Smooth muscle cell (in vitro differentiated cells): Measurements from ENCODE around the gene PAK6. TPM values are rescaled to one million over a fixed set of nuclear protein-coding genes. Genes with fewer than 3 reads are reported as not detected.
A peak's percentile ranks its signal among the peaks of the same experiment; 100 is the strongest.

Experiments
- DNase-seq: peaks from one replicate; lab custom pipeline; 2025; ENCODE audit not compliant: unreplicated experiment; lab: John Stamatoyannopoulos, UW
- H2AFZ ChIP-seq: fragments of 200-600 bp; sonication (generic); 2 replicates; pipeline ENCODE4 v1.6.0; 2016; ENCODE audit warnings: antibody characterized with exemption, low read depth, mild to moderate bottlenecking
- H3F3A ChIP-seq: fragments of 200-600 bp; sonication (generic); 2 replicates; pipeline ENCODE4 v1.6.0; 2017; ENCODE audit warnings: antibody characterized with exemption, low read depth
- H3K27ac ChIP-seq: fragments of 200-600 bp; sonication (generic); 2 replicates; pipeline ENCODE4 v1.5.1; 2016; ENCODE audit warnings: low read depth, mild to moderate bottlenecking
- H3K27me3 ChIP-seq: fragments of 200-600 bp; sonication (generic); 2 replicates; pipeline ENCODE4 v1.6.1; 2016; ENCODE audit warnings: low read depth, mild to moderate bottlenecking
- H3K36me3 ChIP-seq: fragments of 200-600 bp; sonication (generic); 2 replicates; pipeline ENCODE4 v1.5.1; 2016; ENCODE audit warnings: low read depth
- H3K4me1 ChIP-seq: fragments of 200-600 bp; sonication (generic); 2 replicates; pipeline ENCODE4 v1.5.1; 2016; ENCODE audit warnings: low read depth
- H3K4me2 ChIP-seq: fragments of 200-600 bp; sonication (generic); 2 replicates; pipeline ENCODE4 v1.6.0; 2016; ENCODE audit warnings: mild to moderate bottlenecking
- H3K4me3 ChIP-seq: fragments of 200-600 bp; sonication (generic); 2 replicates; pipeline ENCODE4 v1.5.1; 2016; ENCODE audit warnings: mild to moderate bottlenecking
- H3K79me2 ChIP-seq: fragments of 200-600 bp; sonication (generic); 2 replicates; pipeline ENCODE4 v1.6.0; 2016; ENCODE audit warnings: low read depth, mild to moderate bottlenecking
- H3K9ac ChIP-seq: fragments of 200-600 bp; sonication (generic); 2 replicates; pipeline ENCODE4 v1.6.0; 2016; ENCODE audit warnings: low read depth
- H3K9me3 ChIP-seq: fragments of 200-600 bp; sonication (generic); replicated peaks from 2 replicates; pipeline ENCODE4 v1.5.1; 2016; ENCODE audit warnings: low read depth
- H4K20me1 ChIP-seq: fragments of 200-600 bp; sonication (generic); 2 replicates; pipeline ENCODE4 v1.6.0; 2016; ENCODE audit warnings: low read depth
- CTCF ChIP-seq: fragments of 200-600 bp; sonication (generic); IDR thresholded peaks from 2 replicates; pipeline ENCODE4 v1.5.1; 2017; ENCODE audit warnings: borderline replicate concordance, mild to moderate bottlenecking, antibody characterized with exemption; ENCODE audit not compliant: insufficient read depth, poor library complexity, severe bottlenecking
- WGBS: methylation state at CpG from one replicate; pipeline ENCODE4 v1.1.7; 2016; ENCODE audit warnings: low lambda C conversion rate; 5-methylcytosine and 5-hydroxymethylcytosine counted together
- polyA plus RNA-seq: library from polyadenylated mRNA; unstranded; fragments of >200 nt; fragmentation: Nextera tagmentation; extraction: Ambion mirVana; gene quantifications from 2 replicates; pipeline ENCODE4 v1.2.1, GENCODE V29; 2016
- total RNA-seq: library from RNA; depleted of rRNA; stranded (reverse); fragments of >200 nt; gene quantifications from 2 replicates; pipeline ENCODE4 v1.2.3, GENCODE V29; 2014

The PAK6 gene
- total and polyA plus RNA-seq, 2 experiments from 2014 or later, result 0.29 to 1.6 TPM

GRCh38 chr15:40323239-40323952, 84.5 kb downstream of the PAK6 start, which contains the start of gene INAFM2:
Gene INAFM2 (plus strand): TSS chr15:40323692. CDS start chr15:40324056, 364 bp downstream.
- no peak within 1 kb of the TSS for H2AFZ ChIP-seq
- peak; percentile 67 for TF ChIP-seq CTCF
- 3% methylated on average over 48 of the region's 103 CpGs for WGBS
- H3K36me3 ChIP-seq, result no peaks in the 10 kb centered on the region
- H3K27me3 ChIP-seq, result no peaks in the 10 kb centered on the region
- H3K9ac ChIP-seq, result peak within 1 kb of the TSS; percentile 69
- H3F3A ChIP-seq, result no peaks in the 10 kb centered on the region
- peak within 1 kb of the TSS; percentile 94 for H3K4me2 ChIP-seq
- H3K4me1 ChIP-seq, result peaks cover 40% of the 10 kb centered on the region
- peak within 1 kb of the TSS; percentile 66 for H3K4me3 ChIP-seq
- H3K9me3 ChIP-seq, result no peaks in the 10 kb centered on the region
- peaks cover 17% of the 10 kb centered on the region for H4K20me1 ChIP-seq
- no peak within 1 kb of the TSS for H3K27ac ChIP-seq
- H3K79me2 ChIP-seq, result peaks cover 23% of the 10 kb centered on the region
- DNase-seq, result peak; percentile 75

DNA sequence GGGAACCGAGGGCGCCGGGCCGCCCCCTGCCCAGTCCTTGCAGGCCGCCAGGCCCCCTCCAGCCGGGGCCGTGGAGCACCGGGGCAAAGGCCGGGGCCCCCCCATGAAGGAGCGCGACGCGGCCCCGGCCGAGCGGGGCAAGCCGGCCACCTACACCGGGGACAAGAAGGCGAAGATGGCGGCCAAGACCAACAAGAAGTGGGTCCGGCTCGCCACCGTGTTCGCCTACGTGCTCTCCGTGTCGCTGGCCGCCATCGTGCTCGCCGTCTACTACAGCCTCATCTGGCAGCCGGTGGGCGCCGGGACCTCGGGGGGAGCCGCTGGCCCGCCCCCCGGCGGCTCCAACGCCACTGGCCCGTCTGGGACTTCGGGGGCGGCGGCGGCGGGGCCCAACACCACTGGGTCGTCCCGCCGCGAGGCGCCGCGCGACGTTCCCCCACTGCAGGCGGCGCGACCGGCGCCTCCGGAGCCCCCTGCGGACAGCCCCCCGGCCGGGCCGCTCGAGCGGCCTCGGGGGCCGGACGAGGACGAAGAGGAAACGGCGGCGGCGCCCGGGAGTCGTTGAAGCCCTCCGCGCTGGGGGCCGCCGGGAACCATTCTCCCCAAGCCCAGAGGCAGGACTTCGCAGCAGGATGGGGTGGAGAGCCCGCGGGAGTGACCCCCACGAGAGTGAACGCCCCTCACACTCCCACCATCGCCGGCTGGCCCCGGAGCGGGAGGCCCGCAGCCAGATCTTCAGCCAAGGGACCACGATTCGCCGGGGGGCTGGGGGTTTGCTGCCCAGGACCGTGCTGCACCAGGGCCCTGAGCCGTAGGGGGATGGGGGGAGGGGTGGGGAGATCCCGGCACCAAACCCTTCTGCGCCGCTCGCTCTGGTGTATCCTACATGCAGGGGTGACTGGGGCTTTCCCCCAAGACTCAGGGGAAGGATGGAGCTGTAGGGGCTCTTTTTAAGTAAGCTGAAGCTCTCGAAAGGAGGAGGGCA, 85.4 kb downstream of the PAK6 start:
- H3K9ac ChIP-seq, result peak overlapping the region; percentile 69
- H3K36me3 ChIP-seq, result no peaks in the 10 kb centered on the region
- H3F3A ChIP-seq, result no peaks in the 10 kb centered on the region
- H3K4me2 ChIP-seq, result peak overlapping the region; percentile 94
- no peak overlapping the region for H3K27ac ChIP-seq
- no peak overlapping the region for H2AFZ ChIP-seq
- no peak for TF ChIP-seq CTCF
- H3K27me3 ChIP-seq, result no peaks in the 10 kb centered on the region
- WGBS, result 1% methylated on average over 61 of the region's 101 CpGs
- no peaks in the 10 kb centered on the region for H3K9me3 ChIP-seq
- peaks cover 23% of the 10 kb centered on the region for H3K79me2 ChIP-seq
- DNase-seq, result no peak
- peak overlapping the region; percentile 66 for H3K4me3 ChIP-seq
- H4K20me1 ChIP-seq, result peaks cover 17% of the 10 kb centered on the region
- peaks cover 43% of the 10 kb centered on the region for H3K4me1 ChIP-seq

DNA sequence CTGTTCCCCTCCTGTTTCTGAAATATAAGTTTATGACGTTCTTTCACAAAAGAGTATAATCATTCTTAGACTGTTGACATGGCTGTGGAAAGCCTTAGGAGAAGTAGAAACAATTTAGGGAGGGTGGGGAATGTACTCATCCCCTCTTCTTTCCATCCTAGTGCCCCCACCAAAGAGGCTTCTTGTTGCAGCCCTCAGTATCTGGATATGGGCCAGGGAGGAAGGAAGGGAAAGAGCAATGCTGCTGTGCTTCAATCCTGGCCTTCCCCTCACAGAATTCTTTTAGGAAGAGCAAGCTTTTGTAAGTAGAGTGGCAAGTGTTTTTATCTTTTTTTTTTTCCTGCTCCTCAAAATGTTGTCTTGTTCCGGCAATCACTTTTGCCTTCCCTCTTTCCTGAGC, 86.3 kb downstream of the PAK6 start:
- DNase-seq, result no peak
- no peaks in the 10 kb centered on the region for H3K27me3 ChIP-seq
- H3K9me3 ChIP-seq, result no peaks in the 10 kb centered on the region
- peaks cover 17% of the 10 kb centered on the region for H4K20me1 ChIP-seq
- peaks cover 5% of the 10 kb centered on the region for H3F3A ChIP-seq
- H3K79me2 ChIP-seq, result peaks cover 23% of the 10 kb centered on the region
- H2AFZ ChIP-seq, result no peak overlapping the region
- peaks cover 46% of the 10 kb centered on the region for H3K4me1 ChIP-seq
- H3K9ac ChIP-seq, result peak overlapping the region; percentile 69
- peak overlapping the region; percentile 66 for H3K4me3 ChIP-seq
- H3K27ac ChIP-seq, result no peak overlapping the region
- H3K4me2 ChIP-seq, result peak overlapping the region; percentile 94
- no peaks in the 10 kb centered on the region for H3K36me3 ChIP-seq
- no peak for TF ChIP-seq CTCF
- WGBS, result 83% methylated on average over 2 of the region's 2 CpGs
